ENCODE measurements around the gene ERGIC2. TPM values are rescaled to one million over a fixed set of nuclear protein-coding genes. Genes with fewer than 3 reads are reported as not detected.

Gene ERGIC2
- total RNA-seq, 4 donors from 2014 or later, result 30.8 to 55.4 (median 35.9) TPM

GRCh38 chr12:29405561-29405960 is 24.6 kb upstream of the ERGIC2 start:
- Histone ChIP-seq H3K4me1 (no peaks in the 10 kb centered on the region), H3K9me3 (no peaks in the 10 kb centered on the region), H3K4me3 (no peak overlapping the region), H3K27ac (no peak overlapping the region), H3K36me3 (no peaks in the 10 kb centered on the region), H3K27me3 (no peaks in the 10 kb centered on the region)
- DNase-seq (ENCODE audit: low spot score in 2 of 2), result no peak
- TF ChIP-seq, protein P1, sequence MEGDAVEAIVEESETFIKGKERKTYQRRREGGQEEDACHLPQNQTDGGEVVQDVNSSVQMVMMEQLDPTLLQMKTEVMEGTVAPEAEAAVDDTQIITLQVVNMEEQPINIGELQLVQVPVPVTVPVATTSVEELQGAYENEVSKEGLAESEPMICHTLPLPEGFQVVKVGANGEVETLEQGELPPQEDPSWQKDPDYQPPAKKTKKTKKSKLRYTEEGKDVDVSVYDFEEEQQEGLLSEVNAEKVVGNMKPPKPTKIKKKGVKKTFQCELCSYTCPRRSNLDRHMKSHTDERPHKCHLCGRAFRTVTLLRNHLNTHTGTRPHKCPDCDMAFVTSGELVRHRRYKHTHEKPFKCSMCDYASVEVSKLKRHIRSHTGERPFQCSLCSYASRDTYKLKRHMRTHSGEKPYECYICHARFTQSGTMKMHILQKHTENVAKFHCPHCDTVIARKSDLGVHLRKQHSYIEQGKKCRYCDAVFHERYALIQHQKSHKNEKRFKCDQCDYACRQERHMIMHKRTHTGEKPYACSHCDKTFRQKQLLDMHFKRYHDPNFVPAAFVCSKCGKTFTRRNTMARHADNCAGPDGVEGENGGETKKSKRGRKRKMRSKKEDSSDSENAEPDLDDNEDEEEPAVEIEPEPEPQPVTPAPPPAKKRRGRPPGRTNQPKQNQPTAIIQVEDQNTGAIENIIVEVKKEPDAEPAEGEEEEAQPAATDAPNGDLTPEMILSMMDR (IDR thresholded peaks at IDR 0.05), result no peak
- TF ChIP-seq POLR2AphosphoS5 (IDR thresholded peaks at IDR 0.05), result no peak
- TF ChIP-seq EP300 (IDR thresholded peaks at IDR 0.05), result no peak
- no peak for TF ChIP-seq POLR2A (IDR thresholded peaks at IDR 0.05)
- WGBS, result 70% methylated on average over 4 of the region's 4 CpGs

DNA sequence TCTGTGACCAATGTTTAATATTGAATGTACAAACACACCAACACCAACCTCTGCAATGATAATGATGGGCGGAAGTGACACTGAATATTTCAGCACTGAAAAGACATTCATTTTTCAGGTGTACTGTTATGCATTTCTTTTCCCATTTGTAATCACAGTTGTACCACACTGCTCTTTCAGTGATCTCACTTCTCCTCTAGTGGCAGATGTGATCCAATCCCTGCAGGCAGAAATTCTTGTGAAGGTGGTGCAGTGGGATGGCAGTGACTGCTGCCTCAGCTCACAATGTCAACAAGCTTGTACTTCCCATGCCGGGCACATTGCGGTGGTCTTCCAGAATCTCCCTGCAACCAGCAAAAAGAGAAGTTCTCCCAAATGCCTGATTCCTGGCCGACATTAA is 23.0 kb upstream of the ERGIC2 start:
- H3K27me3 ChIP-seq, result no peaks in the 10 kb centered on the region
- H3K9me3 ChIP-seq, result no peaks in the 10 kb centered on the region
- no peak overlapping the region for H3K27ac ChIP-seq
- DNase-seq (ENCODE audit: low spot score in 2 of 2), result no peak
- no peaks in the 10 kb centered on the region for H3K4me1 ChIP-seq
- H3K4me3 ChIP-seq, result no peak overlapping the region
- TF ChIP-seq EP300 (IDR thresholded peaks at IDR 0.05), result no peak
- TF ChIP-seq POLR2A (IDR thresholded peaks at IDR 0.05), result no peak
- no peak for TF ChIP-seq POLR2AphosphoS5 (IDR thresholded peaks at IDR 0.05)
- TF ChIP-seq, protein P1 (IDR thresholded peaks at IDR 0.05), result no peak
- H3K36me3 ChIP-seq, result no peaks in the 10 kb centered on the region
- 62% methylated on average over 4 of the region's 4 CpGs for WGBS

GRCh38 chr12:29402437-29402836 is 21.5 kb upstream of the ERGIC2 start:
- no peak overlapping the region for H3K27ac ChIP-seq
- H3K36me3 ChIP-seq, result no peaks in the 10 kb centered on the region
- H3K4me3 ChIP-seq, result no peak overlapping the region
- H3K4me1 ChIP-seq, result no peaks in the 10 kb centered on the region
- no peak for DNase-seq (ENCODE audit: low spot score in 2 of 2)
- no peaks in the 10 kb centered on the region for H3K27me3 ChIP-seq
- TF ChIP-seq, protein P1 (IDR thresholded peaks at IDR 0.05), result no peak
- TF ChIP-seq EP300 (IDR thresholded peaks at IDR 0.05) (no peak), POLR2A (IDR thresholded peaks at IDR 0.05) (no peak), POLR2AphosphoS5 (IDR thresholded peaks at IDR 0.05) (no peak)
- H3K9me3 ChIP-seq, result no peaks in the 10 kb centered on the region

DNA sequence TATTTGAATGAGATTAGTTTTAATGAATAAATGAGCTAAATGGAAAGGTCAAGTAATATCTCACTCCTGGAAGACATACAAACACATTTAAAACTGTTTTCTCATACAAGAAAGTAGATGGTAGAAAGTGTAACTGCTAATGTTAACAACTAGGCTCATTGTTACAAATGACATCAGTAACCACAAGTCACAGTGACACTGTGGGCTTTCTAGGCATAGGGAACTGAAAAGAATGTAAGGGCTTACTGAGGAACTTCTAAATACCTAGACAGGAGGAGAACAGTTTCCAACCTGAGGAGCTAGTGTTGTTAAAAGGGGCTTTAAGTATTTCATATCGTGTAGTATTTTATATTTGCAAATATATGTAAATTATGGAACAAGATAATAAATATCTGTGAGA is 17.5 kb upstream of the ERGIC2 start:
- no peaks in the 10 kb centered on the region for H3K27me3 ChIP-seq
- no peak overlapping the region for H3K4me3 ChIP-seq
- TF ChIP-seq, protein P1 (IDR thresholded peaks at IDR 0.05), result no peak
- no peak for TF ChIP-seq POLR2A (IDR thresholded peaks at IDR 0.05)
- TF ChIP-seq EP300 (IDR thresholded peaks at IDR 0.05), result no peak
- no peak for TF ChIP-seq POLR2AphosphoS5 (IDR thresholded peaks at IDR 0.05)
- H3K27ac ChIP-seq, result no peak overlapping the region
- H3K9me3 ChIP-seq, result no peaks in the 10 kb centered on the region
- H3K4me1 ChIP-seq, result no peaks in the 10 kb centered on the region
- no peaks in the 10 kb centered on the region for H3K36me3 ChIP-seq
- WGBS, result 92% methylated on average over 1 of the region's 1 CpG
- DNase-seq (ENCODE audit: low spot score in 2 of 2), result no peak

GRCh38 chr12:29396774-29397173 is 15.8 kb upstream of the ERGIC2 start:
- Histone ChIP-seq H3K9me3 (no peaks in the 10 kb centered on the region), H3K4me3 (no peak overlapping the region), H3K27ac (no peak overlapping the region), H3K27me3 (no peaks in the 10 kb centered on the region), H3K4me1 (no peaks in the 10 kb centered on the region), H3K36me3 (no peaks in the 10 kb centered on the region)
- 76% methylated on average over 3 of the region's 3 CpGs for WGBS
- TF ChIP-seq, protein P1 (IDR thresholded peaks at IDR 0.05), result no peak
- no peak for TF ChIP-seq POLR2AphosphoS5 (IDR thresholded peaks at IDR 0.05)
- TF ChIP-seq EP300 (IDR thresholded peaks at IDR 0.05), result no peak
- no peak for TF ChIP-seq POLR2A (IDR thresholded peaks at IDR 0.05)
- no peak for DNase-seq (ENCODE audit: low spot score in 2 of 2)

All from suprapubic skin (tissue), 4 donors.